Epithelial cell of prostate (primary cell): ENCODE data around the gene OGFOD3.

Experiments
- DNase-seq: peaks from one replicate; pipeline ENCODE4 v3.0.0-alpha.2; 2011; ENCODE audit warnings: low read depth, low spot score
- H3K27ac ChIP-seq: fragments of 450-650 bp; 2 replicates; pipeline ENCODE4 v1.5.1; 2017; ENCODE audit warnings: mild to moderate bottlenecking

The OGFOD3 gene

DNA sequence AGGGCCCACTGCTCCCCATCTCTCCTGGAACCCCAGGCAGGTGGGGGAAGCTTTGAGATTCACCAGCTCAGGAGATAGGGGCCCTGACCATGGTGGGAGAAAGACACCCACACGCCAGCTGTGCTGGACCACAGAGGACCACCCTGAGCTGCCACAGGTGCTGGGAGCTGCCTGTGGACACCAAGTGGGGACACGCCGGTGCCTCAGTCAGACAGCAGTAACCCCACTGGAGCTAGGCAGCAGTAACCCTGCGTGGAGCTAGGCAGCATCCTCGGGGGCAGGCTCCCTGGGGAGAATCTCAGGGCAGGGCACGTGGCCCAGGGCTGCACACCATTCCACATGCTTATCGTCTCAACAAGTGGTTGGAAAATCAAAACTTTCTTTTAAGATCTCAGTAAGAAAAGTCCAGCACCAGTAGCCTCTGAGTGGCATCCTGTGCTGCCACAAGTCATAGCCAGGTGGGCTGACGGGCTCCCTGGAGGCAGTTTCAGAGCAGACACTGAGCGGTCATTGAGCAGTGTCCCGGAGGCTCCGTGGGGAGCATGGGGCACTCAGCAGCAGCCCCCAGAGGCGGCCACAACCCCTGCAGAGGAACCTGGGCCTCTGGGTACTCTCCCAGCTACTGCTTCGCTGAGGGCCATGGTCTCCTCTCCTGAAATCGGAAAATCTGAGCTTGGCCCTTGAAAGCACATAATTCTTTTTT is 8.2 kb downstream of the OGFOD3 start:
- no peak overlapping the region for H3K27ac ChIP-seq
- no peak for DNase-seq

GRCh38 chr17:82408938-82409318 is 9.5 kb downstream of the OGFOD3 start:
- DNase-seq = no peak
- H3K27ac ChIP-seq = no peak overlapping the region

DNA sequence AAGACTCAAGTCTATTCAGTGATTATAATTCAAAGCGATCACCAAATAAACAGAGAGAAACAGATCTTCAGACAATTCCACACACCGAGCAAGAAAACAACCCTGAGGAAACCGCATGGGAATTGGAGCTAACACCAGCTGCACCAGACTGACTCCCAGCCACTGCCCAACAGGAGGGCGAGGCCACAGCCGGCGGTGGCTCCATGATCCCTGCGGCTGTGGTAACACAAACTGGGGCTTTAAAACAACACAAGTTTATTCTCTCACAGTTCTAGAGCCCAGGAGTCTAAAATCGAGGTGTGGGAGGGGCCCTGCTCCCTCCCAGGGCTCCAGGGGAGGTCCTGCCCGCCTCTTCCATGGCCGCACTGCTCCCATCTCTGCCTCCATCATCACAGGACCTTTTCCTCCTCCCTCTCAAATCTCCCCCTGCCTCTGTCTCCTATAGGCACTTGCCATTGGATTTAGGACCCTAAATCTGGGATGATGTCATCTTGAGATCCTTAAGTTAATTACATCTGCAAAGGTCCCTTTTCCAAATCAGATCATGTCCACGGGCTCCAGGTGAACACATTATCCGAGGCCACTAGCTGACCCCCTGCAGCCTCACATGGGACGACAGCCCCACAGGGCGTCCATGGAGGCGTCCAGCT is 10.0 kb downstream of the OGFOD3 start:
- DNase-seq = no peak
- H3K27ac ChIP-seq = no peak overlapping the region

DNA sequence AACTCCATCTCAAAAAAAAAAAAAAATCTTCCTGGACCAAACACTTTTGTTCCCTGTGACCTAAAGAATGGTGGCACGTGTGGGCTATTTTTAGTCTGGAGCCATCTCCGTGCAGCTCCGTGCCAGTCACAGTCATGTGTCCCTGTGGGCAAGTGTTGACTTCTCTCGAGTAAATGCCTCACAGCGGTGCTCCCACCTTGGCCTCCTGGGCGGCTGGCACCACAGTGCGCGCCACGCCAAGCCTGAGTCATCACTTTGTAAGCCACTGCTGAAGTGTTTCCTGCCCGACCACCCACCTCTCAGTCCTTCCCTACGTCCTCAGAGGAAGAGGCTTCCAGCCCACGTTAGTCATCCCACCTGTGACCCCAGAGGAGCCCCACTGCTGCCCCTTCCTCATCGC is 11.1 kb downstream of the OGFOD3 start:
- no peak overlapping the region for H3K27ac ChIP-seq
- no peak for DNase-seq

- H3K27ac ChIP-seq = no peak overlapping the region
- DNase-seq = no peak
These were observed 12.2 kb downstream of the OGFOD3 start for GRCh38 chr17:82406131-82406671.

GRCh38 chr17:82405051-82405450 is 13.3 kb downstream of the OGFOD3 start:
- no peak overlapping the region for H3K27ac ChIP-seq
- no peak for DNase-seq

- DNase-seq = no peak
- no peak overlapping the region for H3K27ac ChIP-seq
These were observed 14.4 kb downstream of the OGFOD3 start for GRCh38 chr17:82403662-82404660.

GRCh38 chr17:82402865-82403264 is 15.5 kb downstream of the OGFOD3 start:
- H3K27ac ChIP-seq = no peak overlapping the region
- no peak for DNase-seq

DNA sequence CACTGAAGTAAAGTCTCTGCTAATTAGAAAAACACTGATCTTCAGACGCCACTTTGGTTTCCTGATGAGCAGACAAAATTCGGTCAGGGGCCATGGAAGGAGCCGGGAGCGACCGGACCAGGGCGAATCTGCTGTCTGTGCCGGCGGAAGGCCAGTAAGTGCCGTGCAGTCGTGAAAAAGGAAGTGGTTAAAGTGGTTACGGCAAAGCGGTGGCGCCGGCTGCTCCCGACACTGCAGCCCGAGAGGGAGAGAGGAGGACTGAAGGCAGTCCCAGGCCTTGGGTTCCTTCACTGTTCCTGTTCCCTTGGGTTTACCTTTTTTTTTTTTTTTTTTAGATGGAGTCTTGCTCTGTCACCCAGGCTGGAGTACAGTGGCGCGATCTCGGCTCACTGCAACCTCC is 17.6 kb downstream of the OGFOD3 start:
- DNase-seq = no peak
- H3K27ac ChIP-seq = no peak overlapping the region

GRCh38 chr17:82400206-82400605 is 18.2 kb downstream of the OGFOD3 start:
- DNase-seq = no peak
- H3K27ac ChIP-seq = no peak overlapping the region

DNA sequence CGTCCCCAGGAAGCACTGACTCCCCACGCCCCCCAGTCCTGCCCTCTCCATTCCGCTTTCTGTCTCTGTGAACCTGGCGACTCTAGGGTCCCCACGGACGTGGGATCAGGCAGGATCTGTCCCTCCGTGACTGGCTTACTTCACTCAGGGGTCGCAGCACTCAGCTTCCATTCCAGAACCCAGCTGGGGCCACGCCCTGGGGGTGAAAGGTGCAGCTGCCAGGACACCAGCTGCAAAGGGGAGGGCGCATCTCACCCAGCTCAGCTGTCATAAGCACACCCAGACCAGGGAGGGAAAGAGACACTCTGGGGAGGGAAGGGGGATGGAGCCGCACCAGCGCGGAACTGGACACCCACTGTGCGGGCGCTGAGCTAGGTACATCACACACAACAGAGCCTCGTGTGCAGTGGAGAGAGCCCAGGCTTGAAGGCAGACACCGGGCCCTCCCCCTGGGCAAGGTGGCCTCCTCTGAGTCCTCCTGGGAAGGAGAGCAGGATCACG is 18.7 kb downstream of the OGFOD3 start:
- no peak overlapping the region for H3K27ac ChIP-seq
- no peak for DNase-seq

DNA sequence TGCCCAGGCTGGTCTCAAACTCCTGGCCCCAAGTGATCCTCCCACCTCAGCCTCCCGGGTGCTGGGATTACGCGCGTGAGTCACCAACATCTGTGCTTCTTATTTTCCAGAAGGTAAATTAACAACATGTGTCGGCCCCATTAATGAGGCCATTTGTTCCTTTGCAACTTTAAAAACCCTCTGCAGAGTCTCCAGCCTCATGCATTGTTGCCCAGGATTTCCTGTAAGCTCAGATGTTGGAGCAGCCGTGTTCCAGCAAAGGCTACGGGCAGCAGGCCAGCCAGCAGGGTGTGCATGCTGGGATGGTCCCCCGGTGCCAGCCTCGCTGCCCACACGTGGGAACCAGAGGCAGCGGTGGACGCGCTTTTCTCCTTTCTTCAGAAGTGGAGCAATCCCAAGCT is 19.3 kb downstream of the OGFOD3 start:
- H3K27ac ChIP-seq = no peak overlapping the region
- no peak for DNase-seq

- DNase-seq = no peak
These were observed 20.7 kb downstream of the OGFOD3 start for GRCh38 chr17:82397449-82398335.

DNA sequence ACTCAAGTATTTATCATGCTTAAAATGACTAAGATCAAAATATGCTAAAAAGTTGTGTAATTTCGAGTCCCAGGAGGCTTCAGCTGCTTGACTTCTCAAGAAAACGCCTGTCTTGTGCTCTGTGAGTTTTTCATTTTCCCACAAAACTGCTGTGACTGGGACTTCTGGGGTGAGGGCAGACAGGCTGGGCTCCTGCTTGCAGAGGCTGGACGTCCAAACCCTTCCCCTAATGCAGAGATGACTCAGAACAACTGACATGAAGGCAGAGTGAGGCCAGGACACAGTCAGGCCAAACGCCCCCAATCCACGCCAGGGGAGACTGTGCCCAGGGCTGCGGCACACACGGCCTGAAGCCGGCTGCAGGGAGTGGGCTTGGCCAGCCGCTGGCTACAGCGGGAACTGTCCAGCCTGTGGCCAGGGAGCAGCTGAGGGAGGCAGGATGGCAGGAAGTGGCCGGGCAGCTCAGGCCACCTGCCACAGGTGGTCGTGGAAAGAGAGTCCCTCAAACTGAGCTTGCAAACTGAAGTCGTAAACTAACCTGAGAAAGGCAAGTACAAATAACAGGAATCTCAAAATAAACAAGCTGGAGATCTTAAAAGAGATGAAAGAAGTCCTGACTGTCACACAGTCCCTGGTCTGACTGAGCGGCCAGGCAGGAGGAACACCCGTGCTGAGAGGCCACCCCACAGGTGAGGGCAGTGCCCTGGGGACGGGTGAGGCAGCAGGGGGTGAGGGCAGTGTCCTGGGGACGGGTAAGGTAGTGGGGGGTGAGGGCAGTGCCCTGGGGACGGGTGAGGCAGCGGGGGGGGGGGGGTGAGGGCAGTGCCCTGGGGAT is 21.6 kb downstream of the OGFOD3 start:
- DNase-seq = no peak
- no peak overlapping the region for H3K27ac ChIP-seq

More at GRCh38 chr17:82397449-82398335, 20.7 kb downstream of the OGFOD3 start:
- no peak overlapping the region for H3K27ac ChIP-seq

- no peak overlapping the region for H3K27ac ChIP-seq
These were observed 24.1 kb downstream of the OGFOD3 start for GRCh38 chr17:82394278-82394677.

DNA sequence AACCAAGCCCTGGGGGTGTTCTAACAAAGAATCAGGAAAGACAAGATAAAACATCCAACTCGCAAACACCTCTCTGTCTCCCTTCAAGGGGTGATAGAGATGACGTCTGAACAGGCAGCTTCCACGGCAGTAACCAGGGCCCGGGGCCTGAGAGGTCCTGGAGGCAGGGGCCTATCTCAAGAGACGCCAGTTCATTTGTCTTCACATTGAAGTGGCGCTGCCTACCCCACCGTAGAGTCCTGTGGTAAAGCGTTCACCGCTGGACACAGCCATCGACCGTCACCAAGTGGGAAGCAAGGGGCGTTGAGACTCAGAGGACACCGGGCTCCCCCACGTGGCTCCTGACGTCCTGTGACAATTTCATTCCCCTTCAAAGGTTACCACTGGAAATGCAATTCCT is 25.4 kb downstream of the OGFOD3 start:
- DNase-seq = no peak
- no peak overlapping the region for H3K27ac ChIP-seq

More at GRCh38 chr17:82394278-82394677, 24.1 kb downstream of the OGFOD3 start:
- no peak for DNase-seq

DNA sequence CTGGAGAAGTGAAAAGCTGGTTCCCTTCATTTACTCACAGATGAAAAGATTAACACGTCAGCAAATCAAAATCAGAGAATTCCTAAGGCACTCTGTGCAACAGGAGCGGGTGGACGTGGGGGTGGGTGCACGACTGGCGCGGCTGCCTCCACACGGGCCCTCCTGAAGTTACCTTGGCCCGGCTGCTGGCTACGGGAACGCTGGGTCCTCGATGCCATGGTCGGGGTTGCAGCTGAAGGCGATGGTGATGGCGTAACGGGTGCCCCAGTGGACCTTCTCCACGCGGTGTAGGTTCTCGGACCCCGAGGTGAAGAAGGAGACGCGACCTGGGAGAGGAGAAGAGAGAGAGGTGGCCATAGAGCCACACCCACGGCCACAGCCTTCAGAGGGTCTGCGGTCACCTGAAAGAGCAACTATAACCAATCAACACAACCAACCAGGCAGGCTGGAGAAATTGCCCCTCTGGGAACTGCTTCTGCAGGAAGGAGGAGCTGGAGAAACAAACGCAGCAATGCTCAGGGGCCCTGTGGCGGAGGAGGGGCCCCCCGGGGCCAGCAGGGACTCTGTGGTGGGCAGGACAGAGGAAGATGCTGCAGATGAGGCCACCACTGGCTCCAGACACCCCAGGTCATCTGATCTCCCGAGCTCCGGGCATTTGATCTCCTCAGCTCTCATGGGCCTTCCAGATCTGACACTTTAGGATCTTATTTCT is 26.0 kb downstream of the OGFOD3 start:
- DNase-seq = no peak
- H3K27ac ChIP-seq = no peak overlapping the region

- no peak overlapping the region for H3K27ac ChIP-seq
- DNase-seq = no peak
These were observed 26.8 kb downstream of the OGFOD3 start for GRCh38 chr17:82391496-82392066.
